NCI-H2107 (cell line): ENCODE results near the gene DIPK1A.

Experiments used
- DNase-seq: peaks from one replicate; lab custom pipeline; 2025; lab: John Stamatoyannopoulos, UW

DIPK1A gene

DNA sequence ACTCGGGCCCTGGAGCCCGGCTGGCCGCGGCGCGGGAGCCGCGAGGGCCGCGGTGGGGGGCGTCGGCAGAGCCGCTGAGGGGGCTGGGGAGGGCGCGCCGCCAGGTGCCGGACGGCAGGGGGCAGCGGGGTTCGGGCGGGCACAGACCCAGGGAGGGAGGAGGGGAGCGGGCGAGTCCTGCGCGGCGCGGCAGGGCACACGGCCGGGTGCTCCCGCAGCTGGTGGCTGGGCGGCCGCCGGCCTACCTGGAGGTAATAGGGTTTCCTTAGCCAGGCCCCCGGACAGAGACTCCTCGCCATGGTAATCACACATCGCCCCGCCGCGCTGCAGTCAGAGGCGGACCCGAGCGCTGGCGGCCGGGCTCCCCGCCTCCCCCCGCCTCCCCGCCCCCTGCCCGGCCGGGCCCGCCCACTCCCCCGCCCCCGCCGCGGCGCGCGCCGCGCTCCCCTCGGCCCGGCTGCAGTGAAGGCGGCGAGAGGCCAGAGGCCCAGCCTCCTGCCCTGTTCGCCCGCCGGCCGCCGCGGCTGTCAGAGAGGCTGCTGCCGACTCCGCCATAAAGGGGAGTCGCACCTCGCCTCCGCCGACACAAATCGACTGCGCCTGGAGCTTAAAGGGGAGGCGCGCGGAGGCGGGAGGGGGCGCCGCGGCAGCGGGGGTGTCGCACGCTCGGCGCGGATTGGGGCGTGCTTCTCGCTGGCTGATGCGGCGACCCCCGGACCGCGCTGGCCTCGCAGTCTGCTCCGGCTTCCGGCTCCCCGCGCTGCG is at the start of gene DIPK1A:
Gene DIPK1A, minus strand, starts transcription at position 332 of the 765 bp plus-strand sequence. Its CDS starts 33 bp downstream, at position 299.
- DNase-seq: peak; percentile 43

- DNase-seq: no peak
These were observed 46.8 kb upstream of the DIPK1A start for GRCh38 chr1:93007941-93008577.

- DNase-seq: no peak
These were observed 44.0 kb upstream of the DIPK1A start for GRCh38 chr1:93005252-93005598.

DNA sequence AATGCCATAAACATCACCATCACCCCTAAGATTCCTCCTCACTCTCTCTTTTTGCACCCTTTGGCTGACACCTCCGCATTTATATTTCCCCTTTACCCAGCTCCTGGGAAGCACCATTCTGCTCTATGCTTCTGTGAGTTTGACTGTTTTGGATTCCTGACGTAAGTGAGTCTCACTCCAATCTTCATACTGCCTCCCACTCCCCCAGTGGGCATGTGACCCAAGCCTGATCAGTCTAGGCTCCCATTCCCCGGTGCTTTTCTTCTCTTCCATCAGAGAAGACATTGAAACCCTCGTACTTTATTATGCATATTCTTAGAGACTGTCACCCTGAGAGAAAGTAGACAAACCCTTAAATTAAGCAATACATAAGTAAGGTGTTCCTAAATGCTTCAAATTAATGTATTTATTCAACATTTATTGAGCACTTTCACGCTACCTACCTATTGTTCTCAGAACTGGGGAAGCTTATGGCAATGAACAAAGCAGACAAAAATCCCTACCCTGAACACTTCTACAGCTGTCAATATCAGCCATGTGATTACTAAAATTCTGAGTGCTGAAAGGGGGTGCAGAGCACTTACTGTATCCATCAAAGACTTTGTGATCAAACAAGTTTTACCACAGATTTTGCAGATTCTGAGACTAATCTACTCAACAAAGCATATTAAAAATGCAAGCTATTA is 43.4 kb upstream of the DIPK1A start:
- no peak for DNase-seq

DNA sequence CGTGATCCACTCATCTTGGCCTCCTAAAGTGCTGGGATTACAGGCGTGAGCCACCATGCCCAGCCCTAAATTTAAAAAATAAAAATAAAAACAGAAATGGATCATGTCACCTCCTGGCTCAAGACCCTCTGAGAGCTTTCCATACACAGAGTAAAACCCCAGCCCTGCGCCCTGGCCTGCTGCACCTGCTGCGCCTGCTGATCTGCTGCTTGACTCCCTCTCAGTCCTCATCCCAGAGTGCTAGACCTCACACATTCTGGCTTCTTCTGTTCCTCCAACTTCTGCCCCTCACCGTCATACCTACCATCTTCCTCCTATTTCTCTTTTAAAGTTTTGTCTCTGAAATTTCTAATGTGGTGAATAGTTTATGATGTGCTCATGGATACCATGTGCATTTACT is 42.7 kb upstream of the DIPK1A start:
- no peak for DNase-seq

DNA sequence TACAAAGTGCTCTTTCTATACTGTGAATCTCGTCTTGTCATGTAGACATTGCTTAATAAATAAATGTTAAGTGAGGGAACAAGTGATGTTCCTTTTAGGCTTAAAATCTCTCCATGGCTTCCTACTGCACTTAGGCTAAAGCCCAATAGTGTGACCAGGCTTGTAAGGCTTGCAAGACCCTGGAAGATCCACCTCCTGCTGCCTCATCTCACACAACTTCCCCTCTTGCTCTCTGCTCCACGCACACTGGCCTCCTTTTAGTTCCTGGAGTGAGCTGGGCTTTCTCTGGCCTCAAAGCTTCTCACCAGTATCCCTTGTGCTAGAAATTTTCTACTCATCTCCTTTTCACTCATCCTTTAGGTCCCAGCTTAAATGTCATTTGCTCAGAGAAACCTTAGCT is 41.5 kb upstream of the DIPK1A start:
- no peak for DNase-seq

DNA sequence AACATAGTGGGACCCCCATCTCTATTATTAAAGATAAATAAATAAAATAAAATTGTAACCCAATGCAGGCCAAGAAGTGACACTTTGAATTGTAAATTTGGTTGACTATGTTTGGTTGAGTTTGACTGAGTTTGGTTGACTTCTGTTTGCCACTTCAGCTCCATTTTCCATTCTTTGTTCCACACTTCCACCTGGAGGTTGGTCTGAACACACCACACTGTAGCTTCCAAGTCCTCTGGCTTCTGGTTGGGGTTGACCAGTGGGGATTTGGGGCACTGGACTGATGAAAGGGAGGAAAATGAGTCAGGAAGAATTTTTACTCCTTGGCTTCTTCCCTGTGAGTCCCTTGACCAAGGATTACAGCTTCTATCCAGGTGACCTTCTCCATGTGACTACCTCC is 40.6 kb upstream of the DIPK1A start:
- no peak for DNase-seq

DNA sequence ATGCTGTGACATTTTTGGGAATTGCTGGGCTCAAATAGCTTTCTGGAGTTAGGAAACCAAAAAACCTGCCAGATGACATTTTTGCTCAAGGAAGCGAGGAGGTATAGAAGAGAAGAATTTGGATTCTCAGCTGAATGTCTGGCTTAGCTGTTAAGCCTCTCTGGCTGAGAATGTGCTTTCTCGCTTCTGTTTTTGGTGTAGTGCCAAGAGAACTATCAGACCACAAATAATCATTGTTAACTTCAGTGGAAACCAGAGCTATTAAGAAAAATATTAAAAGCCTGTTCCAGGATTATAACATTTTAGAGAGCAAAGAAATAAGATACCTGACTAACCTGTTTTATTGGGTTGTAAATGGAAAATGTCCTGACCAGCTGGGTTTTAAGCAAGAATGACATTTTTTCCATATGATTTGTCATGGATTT is 39.5 kb upstream of the DIPK1A start:
- no peak for DNase-seq

DNA sequence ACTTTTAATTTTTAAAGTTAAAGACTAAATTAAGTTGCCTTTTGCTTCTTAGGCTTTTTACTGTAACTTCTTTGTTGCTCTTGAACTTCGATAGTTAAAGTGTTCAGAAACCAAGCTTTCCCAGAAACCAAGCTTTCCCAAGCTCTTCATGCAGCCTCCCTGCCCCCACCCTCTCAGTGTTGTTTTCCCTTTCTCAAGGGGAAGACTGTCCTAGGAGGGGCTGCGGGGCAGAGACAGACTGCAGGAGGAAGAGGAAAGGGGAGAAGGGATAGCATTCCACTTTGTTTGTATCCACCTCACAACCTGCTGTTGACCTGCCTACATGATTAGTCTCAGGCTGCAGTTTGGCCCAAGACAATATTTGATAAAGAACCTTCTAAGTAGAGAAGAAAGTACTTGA is 39.0 kb upstream of the DIPK1A start:
- DNase-seq: no peak

DNA sequence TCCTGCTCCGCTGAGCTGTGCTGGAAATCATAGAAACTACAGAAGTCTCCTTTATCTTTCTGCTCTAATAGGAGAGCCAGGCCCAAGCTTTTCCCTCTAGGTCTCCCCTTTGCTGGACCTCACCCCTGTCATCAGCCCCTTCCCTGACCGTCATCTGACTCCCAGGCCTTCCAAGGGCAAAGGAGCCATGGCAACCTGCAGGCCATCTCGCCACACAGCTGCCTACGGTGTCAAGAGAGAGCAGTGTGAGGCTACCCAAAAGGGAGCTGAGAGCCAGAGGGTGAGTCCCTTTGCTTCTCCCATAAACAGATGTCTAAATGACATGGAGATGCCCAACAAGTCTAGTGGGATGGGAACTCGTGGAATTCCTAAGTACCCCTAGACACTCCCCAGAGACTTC is 37.6 kb upstream of the DIPK1A start:
- no peak for DNase-seq

- DNase-seq: no peak
These were observed 34.5 kb upstream of the DIPK1A start for GRCh38 chr1:92995441-92996430.

GRCh38 chr1:92994105-92994712 is 32.9 kb upstream of the DIPK1A start:
- peak; percentile 69 for DNase-seq

DNA sequence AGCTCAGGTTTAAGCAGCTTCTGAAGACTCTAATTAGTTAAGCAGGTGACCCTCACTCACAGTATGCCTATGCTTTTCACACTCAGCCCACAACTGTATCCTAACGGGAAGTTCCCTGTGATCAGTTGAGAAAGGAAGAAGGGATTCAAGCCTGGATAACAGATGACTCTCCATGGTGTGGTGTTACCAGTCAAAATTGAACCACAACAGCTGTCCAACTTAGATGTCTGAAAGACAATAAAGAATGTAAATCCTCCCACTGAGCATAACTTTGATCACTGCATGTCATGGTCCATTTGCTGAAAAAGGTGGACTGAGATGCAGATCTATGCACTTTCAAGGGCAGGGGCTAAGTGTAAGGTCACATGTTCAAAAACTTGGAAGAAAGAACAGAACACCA is 32.3 kb upstream of the DIPK1A start:
- DNase-seq: no peak

GRCh38 chr1:92992877-92993276 is 31.6 kb upstream of the DIPK1A start:
- no peak for DNase-seq

DNA sequence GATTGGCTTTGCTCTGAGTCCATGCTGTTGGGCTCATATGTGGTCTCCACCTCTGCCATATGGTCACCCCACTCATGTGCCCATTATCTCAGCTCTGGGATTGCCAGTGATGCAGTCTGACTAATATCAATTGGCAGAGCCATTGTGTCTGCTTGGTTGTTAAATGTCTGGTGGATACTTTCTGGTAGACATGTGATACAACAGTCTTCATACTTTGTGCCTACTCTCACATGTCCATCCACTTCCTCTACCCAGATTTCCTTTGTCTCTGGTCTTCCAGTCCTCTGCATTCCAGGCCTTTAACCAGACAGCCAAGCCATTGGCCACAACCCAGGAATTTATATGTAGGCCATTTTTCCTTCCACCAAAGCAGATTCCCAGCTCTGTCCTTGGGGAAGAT is 30.8 kb upstream of the DIPK1A start:
- DNase-seq: no peak

- DNase-seq: no peak
These were observed 29.6 kb upstream of the DIPK1A start for GRCh38 chr1:92990828-92991227.

- no peak for DNase-seq
These were observed 28.8 kb upstream of the DIPK1A start for GRCh38 chr1:92989936-92990583.

GRCh38 chr1:92989253-92989652 is 28.0 kb upstream of the DIPK1A start:
- DNase-seq: no peak

DNA sequence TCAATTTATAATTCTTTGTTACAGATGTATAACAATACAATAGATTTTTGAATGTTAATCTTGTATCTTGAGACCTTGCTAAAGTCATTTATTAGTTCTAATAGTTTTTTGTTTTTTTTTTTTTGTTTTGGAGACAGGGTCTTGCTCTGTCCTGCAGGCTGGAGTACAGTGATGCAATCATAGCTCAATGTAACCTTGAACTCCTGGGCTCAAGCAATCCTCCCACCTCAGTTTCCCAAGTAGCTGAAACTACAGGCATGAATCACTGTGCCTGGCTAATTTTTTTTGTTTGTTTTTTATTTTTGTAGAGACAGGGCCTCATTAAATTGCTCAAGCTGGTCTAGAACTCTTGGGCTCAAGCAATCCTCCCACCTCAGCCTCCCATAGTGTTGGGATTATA is 26.2 kb upstream of the DIPK1A start:
- no peak for DNase-seq

GRCh38 chr1:92985101-92985500 is 23.8 kb upstream of the DIPK1A start:
- DNase-seq: no peak
